Gastrocnemius medialis (tissue), 4 donors: Measurements from ENCODE around the gene SLC45A1. TPM values are rescaled to one million over a fixed set of nuclear protein-coding genes. Genes with fewer than 3 reads are reported as not detected.
"Not testable (repeated sequence)": the region's sequence is repeated elsewhere in the genome, so short reads cannot be mapped to it uniquely, and the experiment has no call there.

Experiments
- ATAC-seq, 2 donors: fragments of 150-250 bp; one replicate each; pipeline ENCODE4 v1.9.1; 2016
- DNase-seq, 2 donors: peaks; one replicate each; pipeline ENCODE4 v3.0.0-alpha.2; 2019
- H3K27ac ChIP-seq, 4 donors: fragments of 200-600 bp; sonication (generic); 1 replicate in 1 of 4; 2 replicates in 3 of 4; pipeline ENCODE4 v1.5.1; 2016 to 2018; ENCODE audit warnings: mild to moderate bottlenecking in 2 of 4, moderate library complexity in 1 of 4
- H3K27me3 ChIP-seq, 3 donors: fragments of 200-600 bp; sonication (generic) in 2 of 3; 1 replicate in 1 of 3; 2 replicates in 2 of 3; pipeline versions ENCODE4 v1.5.1 to v1.6.0; 2016 to 2019; ENCODE audit warnings: mild to moderate bottlenecking in 1 of 3, moderate library complexity in 1 of 3
- H3K36me3 ChIP-seq, 2 donors: fragments of 200-600 bp; sonication (generic) in 1 of 2; one replicate each; pipeline ENCODE4 v1.5.1; 2017 to 2018
- H3K4me1 ChIP-seq, 2 donors: fragments of 200-600 bp; sonication (generic) in 1 of 2; one replicate each; pipeline ENCODE4 v1.5.1; 2016 to 2017; ENCODE audit warnings: mild to moderate bottlenecking in 2 of 2
- H3K4me3 ChIP-seq, 4 donors: fragments of 200-600 bp; sonication (generic) in 3 of 4; 1 replicate in 1 of 4; 2 replicates in 3 of 4; pipeline ENCODE4 v1.5.1; 2016 to 2019; ENCODE audit warnings: mild to moderate bottlenecking in 2 of 4
- H3K9me3 ChIP-seq, 3 donors: fragments of 200-600 bp; sonication (generic) in 2 of 3; 1 replicate in 1 of 3; 2 replicates in 2 of 3; pipeline ENCODE4 v1.5.1; 2016 to 2019
- POLR2A ChIP-seq, 2 donors: fragments of 450-650 bp; IDR thresholded peaks; one replicate each; pipeline ENCODE4 v1.6.1; 2017; ENCODE audit warnings: antibody characterized with exemption in 2 of 2, mild to moderate bottlenecking in 2 of 2, moderate library complexity in 2 of 2
- in situ Hi-C, 4 donors: fragments of 200-750 bp; cut with MboI; loops; one replicate each; pipeline versions ENCODE4 v1.15.0 to v1.8.0; 2017; ENCODE audit warnings: low sequenced_read_pairs in 4 of 4
- intact Hi-C: fragments of 100-400 bp; cut with DNase I; formaldehyde crosslinking; loops from one replicate; pipeline ENCODE4 v1.15.1; 2023; ENCODE audit warnings: low total_unique reads
- total RNA-seq, 4 donors: library from RNA; depleted of rRNA; stranded (reverse); fragments of >200 nt; gene quantifications; one replicate each; pipeline versions ENCODE4 v1.1.0 to v1.2.3, GENCODE V29; 2016
- TF ChIP-seq, protein P1 (sequence below), 5 experiments: fragments of 450-650 bp in 3 of 5; fragments of 200-600 bp in 2 of 5; sonication (generic) in 2 of 5; IDR thresholded peaks in 4 of 5; conservative IDR thresholded peaks in 1 of 5; 1 replicate in 4 of 5; 2 replicates in 1 of 5; pipeline ENCODE4 v1.5.1; 2016 to 2019; ENCODE audit warnings: antibody characterized with exemption in 5 of 5, mild to moderate bottlenecking in 3 of 5, moderate library complexity in 3 of 5

SLC45A1 gene
- total RNA-seq, 4 donors from 2014 or later, result 0.56 to 2.9 (median 0.68) TPM

DNA sequence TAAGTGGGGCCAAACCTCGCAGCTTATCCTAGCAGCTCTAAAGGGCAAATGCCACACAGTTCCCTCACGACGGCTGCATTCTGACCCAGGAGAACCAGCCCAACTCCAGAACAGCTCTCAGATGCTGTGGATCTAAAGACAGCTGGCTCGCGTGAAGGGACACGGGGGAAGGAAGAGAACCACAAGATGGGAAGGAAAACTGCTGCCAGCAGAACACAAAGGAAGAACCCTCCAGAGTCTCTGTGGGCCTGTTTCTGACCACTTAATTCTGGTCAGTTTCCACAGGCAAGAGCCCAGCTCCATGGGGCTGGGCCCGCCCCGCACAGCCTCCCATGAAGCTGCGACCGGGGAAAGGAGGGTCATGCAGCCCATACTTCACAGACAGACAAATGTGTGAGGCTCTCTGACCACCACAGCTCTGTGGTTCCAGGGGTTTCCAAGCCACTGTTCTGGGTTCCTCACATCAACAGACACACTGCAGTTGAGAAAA lies 61.1 kb downstream of the SLC45A1 start:
- H3K4me3 ChIP-seq, result no peak overlapping the region
- no peaks in the 10 kb centered on the region for H3K36me3 ChIP-seq
- in situ Hi-C loops, result loop anchor here in 1 of 4 donors (5.0 kb wide), 1 partner anchor 38 kb away; no protein-coding TSS in a partner anchor
- TF ChIP-seq, protein P1, sequence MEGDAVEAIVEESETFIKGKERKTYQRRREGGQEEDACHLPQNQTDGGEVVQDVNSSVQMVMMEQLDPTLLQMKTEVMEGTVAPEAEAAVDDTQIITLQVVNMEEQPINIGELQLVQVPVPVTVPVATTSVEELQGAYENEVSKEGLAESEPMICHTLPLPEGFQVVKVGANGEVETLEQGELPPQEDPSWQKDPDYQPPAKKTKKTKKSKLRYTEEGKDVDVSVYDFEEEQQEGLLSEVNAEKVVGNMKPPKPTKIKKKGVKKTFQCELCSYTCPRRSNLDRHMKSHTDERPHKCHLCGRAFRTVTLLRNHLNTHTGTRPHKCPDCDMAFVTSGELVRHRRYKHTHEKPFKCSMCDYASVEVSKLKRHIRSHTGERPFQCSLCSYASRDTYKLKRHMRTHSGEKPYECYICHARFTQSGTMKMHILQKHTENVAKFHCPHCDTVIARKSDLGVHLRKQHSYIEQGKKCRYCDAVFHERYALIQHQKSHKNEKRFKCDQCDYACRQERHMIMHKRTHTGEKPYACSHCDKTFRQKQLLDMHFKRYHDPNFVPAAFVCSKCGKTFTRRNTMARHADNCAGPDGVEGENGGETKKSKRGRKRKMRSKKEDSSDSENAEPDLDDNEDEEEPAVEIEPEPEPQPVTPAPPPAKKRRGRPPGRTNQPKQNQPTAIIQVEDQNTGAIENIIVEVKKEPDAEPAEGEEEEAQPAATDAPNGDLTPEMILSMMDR (IDR thresholded peaks at IDR 0.05 in 4 of 5, conservative IDR thresholded peaks at IDR 0.05 in 1 of 5), result no peak
- no peak for TF ChIP-seq POLR2A (IDR thresholded peaks at IDR 0.05)
- DNase-seq (no peak), ATAC-seq (no peak)
- peaks cover 98 to 99% of the 10 kb centered on the region in 2 donors for H3K4me1 ChIP-seq
- H3K27me3 ChIP-seq, result no peaks in the 10 kb centered on the region
- H3K27ac ChIP-seq, result peak overlapping the region; percentile 90 to 95 (median 93)
- no peaks in the 10 kb centered on the region for H3K9me3 ChIP-seq
- intact Hi-C loops, result loop anchor here (10.0 kb wide), 1 partner anchor 436 kb away; the partner anchor contains the start of gene RERE

DNA sequence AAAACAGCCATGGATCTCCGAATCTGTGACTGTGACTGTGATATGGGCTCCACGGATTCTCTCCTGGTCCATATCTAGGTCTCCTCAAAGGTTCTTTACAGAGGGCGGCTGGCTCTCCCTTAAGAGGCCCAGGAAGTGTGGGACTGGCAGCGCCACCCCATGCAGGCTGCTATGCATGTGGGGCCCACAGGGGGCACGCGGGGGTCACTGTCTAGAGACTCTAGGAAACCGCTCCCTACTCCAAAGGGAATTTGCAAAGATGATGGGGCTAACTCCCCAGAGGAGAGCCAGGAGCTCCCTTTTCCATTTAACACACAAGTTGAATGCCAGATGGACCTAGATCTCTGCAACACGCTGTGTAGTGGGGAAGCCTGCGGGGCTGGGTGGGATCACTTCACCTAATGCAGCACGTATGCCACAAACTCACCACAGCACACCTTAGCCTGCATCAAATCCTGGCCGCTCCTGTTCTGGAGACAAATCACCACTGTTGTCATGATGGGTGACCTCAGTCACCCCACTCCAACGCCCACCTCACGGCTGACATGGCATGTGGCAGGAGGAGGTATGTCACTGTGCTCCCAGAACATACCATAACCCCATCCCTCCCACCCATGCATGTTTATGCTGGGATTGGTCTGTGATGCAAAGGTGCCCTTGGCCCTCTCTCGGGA lies 61.7 kb downstream of the SLC45A1 start:
- DNase-seq (no peak), ATAC-seq (no peak)
- no peaks in the 10 kb centered on the region for H3K9me3 ChIP-seq
- in situ Hi-C loops (loop anchor here in 1 of 4 donors (5.0 kb wide), 1 partner anchor 38 kb away; no protein-coding TSS in a partner anchor), intact Hi-C loops (loop anchor here (5.0 to 10.0 kb wide), 3 partner anchors 435 to 685 kb away; partner anchors contain the start of genes ENO1, RERE and SLC2A5)
- H3K4me3 ChIP-seq, result no peak overlapping the region
- peaks cover 98 to 99% of the 10 kb centered on the region in 2 donors for H3K4me1 ChIP-seq
- no peaks in the 10 kb centered on the region for H3K27me3 ChIP-seq
- H3K36me3 ChIP-seq, result no peaks in the 10 kb centered on the region
- TF ChIP-seq, protein P1 (IDR thresholded peaks at IDR 0.05 in 4 of 5, conservative IDR thresholded peaks at IDR 0.05 in 1 of 5), result peak in 1 of 5 experiments; percentile 13
- no peak for TF ChIP-seq POLR2A (IDR thresholded peaks at IDR 0.05)
- peak overlapping the region; percentile 90 to 95 (median 93) for H3K27ac ChIP-seq

DNA sequence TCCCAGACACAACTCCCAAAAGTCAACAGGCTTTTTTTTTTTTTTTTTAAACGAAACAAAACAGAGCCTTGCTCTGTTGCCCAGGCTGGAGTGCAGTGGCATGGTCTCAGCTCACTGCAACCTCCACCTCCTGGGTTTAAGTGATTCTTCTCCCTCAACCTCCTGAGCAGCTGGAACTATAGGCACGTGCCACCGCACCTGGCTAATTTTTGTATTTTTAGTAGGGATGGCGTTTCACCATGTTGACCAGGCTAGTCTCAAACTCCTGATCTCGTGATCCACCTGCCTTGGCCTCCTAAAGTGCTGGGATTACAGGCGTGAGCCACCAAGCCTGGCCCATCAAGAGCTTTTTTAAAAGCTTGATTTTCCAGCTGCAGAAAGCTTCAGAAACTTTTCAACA lies 62.4 kb downstream of the SLC45A1 start:
- peak overlapping the region; percentile 90 to 95 (median 93) for H3K27ac ChIP-seq
- H3K36me3 ChIP-seq, H3K9me3 ChIP-seq, ATAC-seq, H3K27me3 ChIP-seq, in situ Hi-C loops, DNase-seq, H3K4me3 ChIP-seq: not testable (repeated sequence)
- peak; percentile 19 to 43 for TF ChIP-seq POLR2A (IDR thresholded peaks at IDR 0.05)
- peaks cover 98 to 99% of the 10 kb centered on the region in 2 donors for H3K4me1 ChIP-seq
- intact Hi-C loops, result loop anchor here (5.0 to 10.0 kb wide), 2 partner anchors 497 to 684 kb away; partner anchors contain the start of genes ENO1 and SLC2A5

DNA sequence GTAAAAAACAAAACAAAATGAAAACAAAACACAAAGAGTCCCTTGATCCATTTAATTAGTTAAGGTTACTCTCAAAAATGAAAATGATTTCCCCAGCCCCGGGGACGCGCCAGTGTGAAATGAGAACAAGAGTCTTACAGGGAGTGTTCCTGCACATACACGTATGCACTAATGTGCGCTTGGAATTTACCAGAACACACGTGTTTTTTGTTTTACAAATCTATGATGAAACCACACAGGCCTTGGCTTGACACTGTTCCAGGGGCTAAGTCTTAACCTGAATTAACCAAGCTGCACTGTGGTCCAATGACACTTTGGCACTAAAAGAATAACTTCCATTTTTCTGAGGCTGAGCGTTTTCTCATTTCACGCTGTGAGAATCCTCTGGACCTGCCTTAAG lies 63.7 kb downstream of the SLC45A1 start:
- DNase-seq (no peak), ATAC-seq (no peak)
- Histone ChIP-seq H3K9me3 (no peaks in the 10 kb centered on the region), H3K27me3 (no peaks in the 10 kb centered on the region), H3K27ac (peak overlapping the region; percentile 90 to 95 (median 93)), H3K4me1 (peaks cover 98 to 99% of the 10 kb centered on the region in 2 donors), H3K36me3 (no peaks in the 10 kb centered on the region), H3K4me3 (no peak overlapping the region)
- in situ Hi-C loops, result no loop called here
- intact Hi-C loops, result loop anchor here (5.0 to 10.0 kb wide), 2 partner anchors 496 to 683 kb away; partner anchors contain the start of genes ENO1 and SLC2A5
- TF ChIP-seq, protein P1 (IDR thresholded peaks at IDR 0.05 in 4 of 5, conservative IDR thresholded peaks at IDR 0.05 in 1 of 5), result no peak
- TF ChIP-seq POLR2A (IDR thresholded peaks at IDR 0.05), result no peak

DNA sequence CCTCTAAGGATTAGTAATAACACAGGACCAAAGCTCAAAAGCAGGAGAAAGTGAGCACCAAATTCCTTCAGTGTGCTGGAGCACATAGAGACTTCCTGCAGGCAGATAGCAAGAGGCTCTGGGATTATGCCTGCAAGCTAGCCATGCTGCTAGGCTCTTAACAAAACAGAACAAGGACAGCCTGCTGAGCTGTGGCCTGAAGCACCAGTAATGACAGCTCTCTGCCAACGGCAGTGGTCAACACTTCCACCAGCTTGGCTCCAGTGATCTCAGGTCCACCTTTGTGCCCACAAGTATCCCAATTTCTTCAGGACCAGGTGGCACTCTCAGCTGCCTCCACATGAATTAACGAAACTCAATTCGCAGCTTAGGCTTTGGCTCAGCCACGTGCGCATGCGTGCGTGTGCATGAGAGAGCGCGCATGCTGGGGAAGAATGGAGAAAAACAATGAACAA lies 64.2 kb downstream of the SLC45A1 start:
- TF ChIP-seq POLR2A (IDR thresholded peaks at IDR 0.05), result no peak
- TF ChIP-seq, protein P1 (IDR thresholded peaks at IDR 0.05 in 4 of 5, conservative IDR thresholded peaks at IDR 0.05 in 1 of 5), result no peak
- no peak for ATAC-seq
- no peak for DNase-seq
- no peaks in the 10 kb centered on the region for H3K27me3 ChIP-seq
- in situ Hi-C loops (no loop called here), intact Hi-C loops (loop anchor here (5.0 to 10.0 kb wide), 2 partner anchors 495 to 683 kb away; partner anchors contain the start of genes ENO1 and SLC2A5)
- H3K4me3 ChIP-seq, result no peak overlapping the region
- H3K9me3 ChIP-seq, result no peaks in the 10 kb centered on the region
- H3K4me1 ChIP-seq, result peaks cover 98 to 99% of the 10 kb centered on the region in 2 donors
- H3K27ac ChIP-seq, result peak overlapping the region; percentile 90 to 95 (median 93)
- no peaks in the 10 kb centered on the region for H3K36me3 ChIP-seq
